HPDE6-E6E7 (cell line): ENCODE data around the gene ADNP.

Experiments used
- DNase-seq: peaks from one replicate; pipeline ENCODE4 v3.0.0; 2011; ENCODE audit warnings: missing footprints; ENCODE audit errors: extremely low spot score

Gene ADNP

DNA sequence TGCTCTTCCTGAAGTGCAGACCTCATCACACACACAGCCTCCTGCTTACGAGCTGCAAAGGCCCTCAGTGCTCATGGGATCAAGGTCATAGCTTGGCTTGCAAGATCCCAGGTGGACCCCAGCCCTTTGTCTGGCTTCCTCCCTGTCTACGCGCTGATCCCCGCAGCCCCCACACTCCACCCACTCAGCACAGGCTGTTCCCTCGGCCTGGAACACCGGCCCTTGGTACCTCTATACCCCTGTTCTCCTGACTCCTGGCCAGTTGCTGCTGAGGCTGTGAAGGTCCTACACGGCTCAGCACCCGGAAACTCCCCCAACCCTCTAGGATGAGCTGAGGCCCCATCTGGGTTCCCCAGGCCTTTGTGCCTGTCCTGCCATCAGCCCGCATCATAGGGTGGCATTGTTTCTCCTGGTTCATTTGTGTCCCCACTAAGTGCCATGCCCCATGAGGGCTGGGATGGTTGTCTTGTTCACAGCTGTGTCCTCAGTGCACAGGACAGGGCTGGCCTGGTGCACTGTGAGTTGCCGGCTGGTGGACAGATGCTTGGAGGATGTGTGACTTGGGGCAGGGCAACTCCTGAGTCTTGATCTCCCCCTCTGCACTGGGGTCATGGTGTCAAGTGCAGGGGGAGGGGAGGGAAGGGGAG is 57.0 kb downstream of the ADNP start:
- DNase-seq = no peak

DNA sequence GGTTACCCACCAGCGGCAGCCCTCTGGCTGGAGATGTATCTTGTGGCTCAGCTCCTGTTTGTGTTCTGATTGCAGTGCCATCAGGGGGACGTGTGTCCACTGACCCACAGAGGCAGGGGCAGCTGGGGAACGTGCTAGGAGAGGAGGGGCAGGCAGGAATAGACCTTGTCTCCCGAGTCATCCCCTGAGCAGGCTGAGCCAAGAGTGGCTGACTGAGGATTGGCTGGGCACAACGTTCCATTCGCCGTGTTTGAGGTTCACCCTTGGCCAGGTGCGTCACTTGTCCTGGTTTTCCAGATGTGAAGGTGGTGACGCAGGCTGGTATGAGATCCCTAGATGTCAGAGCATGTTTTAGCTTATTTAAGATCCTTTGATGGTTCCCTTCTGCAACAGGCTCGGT is 57.7 kb downstream of the ADNP start:
- no peak for DNase-seq

DNA sequence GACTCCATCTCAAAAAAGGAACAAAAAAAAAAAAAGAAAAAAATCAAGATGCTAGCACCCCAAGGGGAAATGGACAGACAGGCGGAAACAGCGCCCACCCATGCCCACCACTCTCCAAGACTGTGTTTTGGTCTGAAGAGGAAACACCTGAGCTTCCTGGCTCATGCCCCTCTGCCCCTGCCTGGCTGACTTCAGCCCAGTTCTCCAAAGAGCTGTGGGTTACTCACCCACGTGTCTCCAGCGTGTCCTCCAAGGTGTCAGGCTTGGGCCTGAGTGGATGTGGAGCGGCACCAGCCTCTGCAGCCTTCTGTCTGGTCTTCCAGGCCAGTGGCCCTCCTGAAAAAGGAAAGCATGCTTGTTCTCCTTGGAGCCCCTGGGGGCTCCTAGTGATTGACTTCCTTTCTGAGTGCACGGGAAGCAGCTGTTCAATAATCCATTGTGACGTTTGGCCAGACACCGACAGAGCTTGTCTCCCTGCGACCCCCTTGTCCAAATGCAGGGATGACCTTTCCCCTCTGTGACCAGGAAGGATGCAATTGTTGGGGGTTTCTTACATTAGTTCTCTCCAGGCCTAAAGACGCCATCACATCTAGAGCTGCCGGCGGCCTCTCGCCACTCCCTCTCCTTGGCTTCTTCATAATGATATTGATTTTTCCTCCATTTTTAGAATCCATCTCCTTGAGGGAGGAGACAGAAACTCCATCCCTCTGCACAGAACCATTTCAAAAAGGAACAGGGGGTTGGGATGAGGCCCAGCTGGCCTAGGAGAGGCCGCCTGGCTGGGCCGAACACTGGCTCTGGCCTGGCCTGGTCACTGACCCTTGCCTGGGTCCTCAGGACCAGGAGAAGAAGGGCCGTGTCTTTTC is 58.4 kb downstream of the ADNP start:
- no peak for DNase-seq

DNA sequence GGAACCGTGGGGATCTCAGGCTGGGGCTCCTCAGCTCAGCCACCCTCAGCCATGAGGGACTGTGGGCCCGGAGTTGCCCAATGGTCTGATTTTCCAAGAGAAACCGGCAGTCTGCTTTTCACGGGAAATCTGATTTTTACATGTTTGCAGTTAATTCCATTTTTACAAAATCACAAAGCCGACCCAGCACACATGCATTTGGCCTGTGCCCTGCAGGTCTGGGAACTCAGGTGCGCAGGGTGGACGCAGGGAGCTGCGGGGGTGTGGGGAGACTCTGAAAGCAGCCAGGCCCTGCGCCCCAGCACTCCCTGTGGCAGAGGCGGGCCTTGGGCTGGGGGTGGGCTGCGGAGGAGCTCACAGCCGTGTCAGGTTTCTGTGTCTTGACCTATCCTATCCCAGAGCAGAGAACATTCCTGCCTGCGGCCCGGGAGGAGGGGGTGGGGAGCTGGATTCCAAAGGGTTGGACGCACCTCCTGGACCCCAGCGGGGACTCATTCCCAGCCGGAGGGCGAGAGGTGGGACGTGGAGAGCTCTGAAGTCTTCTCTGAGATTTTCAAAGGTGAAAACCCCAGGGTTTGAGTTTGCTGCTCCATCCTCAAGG is 60.6 kb downstream of the ADNP start:
- DNase-seq = no peak

DNA sequence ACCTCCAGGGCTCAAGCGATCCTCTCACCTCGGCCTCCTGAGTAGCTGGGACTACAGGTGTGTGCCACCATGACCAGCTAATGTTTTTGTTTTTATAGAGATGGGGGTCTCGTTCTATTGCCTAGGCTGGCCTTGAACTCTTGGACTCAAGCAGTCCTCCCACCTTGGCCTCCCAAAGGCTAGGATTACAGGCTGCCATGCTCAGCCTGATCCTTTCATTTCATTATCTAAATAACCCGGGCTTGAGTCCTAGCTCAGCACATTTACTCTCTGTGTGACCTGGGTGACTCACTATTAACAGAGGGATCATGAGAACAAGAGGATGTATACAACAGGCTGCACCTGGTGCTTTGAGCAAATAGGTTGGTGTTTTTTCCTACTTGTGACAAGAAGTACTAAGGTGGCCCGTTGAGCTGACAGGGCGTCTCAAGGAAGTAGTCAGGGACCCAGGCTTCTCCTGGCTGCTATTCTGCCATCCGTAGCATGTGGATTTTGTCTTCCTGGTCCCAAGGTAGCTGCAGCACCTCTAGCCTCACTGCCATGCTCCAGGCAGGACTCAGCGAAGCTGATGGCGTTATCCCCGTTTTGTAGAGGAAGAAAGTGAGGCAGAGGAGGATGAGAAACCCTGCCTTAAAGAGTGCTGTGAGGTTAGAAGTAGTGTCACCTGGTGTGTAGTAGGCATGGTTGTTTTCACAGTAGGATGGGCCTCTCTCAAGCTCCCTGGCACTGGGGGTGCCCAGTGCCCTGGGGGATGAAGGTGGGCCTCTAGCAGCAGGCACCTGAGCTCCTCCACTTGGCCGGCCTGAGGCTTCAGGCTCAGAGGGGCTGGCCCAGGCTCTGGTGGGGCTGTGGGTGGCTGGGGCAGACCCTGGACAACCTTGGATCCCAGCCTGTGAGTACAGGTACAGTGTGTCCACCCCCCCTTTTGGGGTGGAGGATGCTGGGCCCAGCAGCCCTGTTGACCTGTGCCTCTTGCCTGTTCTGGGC is 62.4 kb downstream of the ADNP start:
- peak; percentile 91 for DNase-seq

DNA sequence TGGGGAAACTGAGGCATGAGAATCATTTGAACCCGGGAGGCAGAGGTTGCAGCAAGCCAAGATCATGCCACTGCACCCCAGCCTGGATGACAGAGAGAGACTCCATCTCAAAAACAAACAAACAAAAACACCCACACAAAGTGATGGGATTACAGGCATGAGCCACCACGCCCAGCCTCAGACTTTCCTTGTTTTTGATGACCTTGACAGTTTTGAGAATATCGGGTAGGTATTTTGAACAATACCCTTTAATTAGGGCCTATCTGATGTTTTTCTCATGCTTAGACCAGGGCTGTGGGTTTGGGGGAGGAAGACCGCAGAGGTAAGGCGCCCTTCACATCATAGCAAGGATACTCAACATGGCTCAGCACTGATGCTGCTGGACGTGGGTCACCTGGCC is 63.4 kb downstream of the ADNP start:
- no peak for DNase-seq

DNA sequence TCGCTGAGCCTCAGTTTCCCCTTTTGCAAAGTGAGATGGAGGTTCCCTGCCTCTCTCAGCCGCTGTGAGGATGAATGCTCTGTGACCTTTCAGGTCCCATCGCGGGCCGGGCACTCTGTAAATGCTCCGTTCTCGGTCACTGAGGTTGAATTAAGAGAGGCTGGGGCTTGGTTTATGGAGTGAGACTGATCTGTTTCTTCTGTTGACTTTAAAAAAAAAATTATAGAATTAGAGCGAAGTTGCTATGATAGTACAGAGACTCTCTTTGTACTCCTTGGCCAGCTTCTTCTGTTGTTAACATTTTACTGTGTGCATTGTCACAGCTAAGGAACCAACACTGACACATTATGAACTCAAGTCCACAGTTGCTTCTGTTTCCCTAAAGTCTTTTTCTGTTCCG is 64.4 kb downstream of the ADNP start:
- DNase-seq = no peak

DNA sequence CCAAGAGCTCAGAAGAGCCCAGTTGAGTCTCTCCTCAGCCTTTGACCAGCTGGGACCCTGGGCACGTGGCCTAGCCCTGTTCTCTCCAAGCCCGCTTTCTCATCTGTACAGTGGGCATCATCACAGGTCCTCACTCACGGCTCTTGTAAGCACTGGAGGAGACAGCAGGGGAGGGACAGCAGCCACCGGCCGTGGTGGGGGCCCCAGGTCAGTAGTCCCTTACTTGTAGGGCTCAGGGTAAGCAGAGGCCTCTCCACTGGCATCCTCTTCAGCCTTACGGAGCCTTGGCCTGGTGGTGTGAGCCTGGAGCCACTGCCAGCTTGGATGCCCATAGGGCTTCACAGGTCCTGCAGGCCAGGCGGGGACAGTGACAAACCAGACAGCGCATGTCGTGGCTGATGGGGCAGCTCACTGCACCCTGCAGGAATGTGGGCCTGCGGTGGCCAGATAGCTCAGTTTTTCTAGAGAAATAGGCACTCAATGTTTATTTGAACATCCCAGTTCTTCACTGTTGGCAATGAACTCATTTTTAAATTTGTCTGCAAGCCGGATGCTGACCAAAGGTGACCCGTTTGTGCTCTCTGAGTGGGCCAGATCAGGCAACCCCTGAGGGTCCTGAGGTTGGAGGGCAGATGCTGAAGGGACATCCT is 65.1 kb downstream of the ADNP start:
- no peak for DNase-seq

DNA sequence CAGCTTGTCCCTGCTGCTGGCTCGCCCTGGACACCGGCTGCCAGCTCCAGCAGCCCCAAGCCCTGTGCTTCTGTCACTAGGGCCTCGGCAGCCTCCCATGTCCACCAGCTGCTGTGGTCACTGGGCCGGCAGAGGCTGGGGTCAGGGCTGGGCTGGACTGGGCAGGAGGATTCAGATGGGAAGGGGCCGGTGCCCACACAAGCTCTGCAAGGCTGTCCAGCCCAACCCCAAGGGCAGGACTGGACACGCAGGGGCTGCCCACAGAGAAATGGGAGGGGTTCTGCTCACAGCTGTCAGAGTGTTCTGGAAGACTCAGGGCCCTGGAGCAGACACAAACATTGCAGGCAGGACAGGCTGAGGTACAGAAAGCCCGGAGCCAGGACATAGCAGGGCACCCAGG is 65.6 kb downstream of the ADNP start:
- peak; percentile 83 for DNase-seq

DNA sequence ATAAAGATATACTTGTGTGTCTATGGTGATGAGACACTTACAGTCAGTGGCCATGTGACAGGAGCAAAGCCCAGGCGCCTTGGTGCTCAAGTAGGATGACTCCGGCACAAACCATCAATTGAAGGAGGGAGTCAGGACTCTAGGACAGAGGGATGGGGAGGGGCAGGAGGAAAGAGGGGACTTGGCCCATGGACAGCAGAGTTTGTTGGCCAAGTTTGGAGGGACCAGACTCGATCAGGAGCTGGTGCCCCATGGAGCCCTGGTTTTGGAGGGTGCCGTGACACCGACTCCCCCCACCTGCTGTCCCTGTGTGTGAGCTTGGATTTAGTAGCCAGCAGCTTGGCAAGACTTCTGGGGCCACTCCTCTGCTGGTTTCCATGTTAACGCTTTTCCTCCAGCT is 66.1 kb downstream of the ADNP start:
- no peak for DNase-seq

DNA sequence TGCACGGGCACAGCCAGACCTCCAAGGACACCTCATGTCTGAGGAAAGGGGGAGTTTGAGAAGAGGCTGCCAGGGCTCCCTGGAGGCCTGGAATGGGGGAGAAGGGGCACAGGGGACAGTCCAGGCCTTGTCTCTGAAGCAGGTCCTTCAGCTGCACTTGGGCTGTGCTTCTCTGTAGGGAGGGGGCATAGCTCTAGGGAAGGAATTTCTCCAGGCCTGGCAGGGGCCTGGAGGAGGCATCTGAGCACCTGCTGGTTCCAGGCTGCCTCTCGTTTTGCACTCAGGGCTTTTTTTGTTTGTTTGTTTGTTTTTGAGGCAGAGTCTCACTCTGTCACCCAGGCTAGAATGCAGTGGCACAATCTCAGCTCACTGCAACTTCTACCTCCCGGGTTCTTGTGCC is 68.7 kb downstream of the ADNP start:
- no peak for DNase-seq

DNA sequence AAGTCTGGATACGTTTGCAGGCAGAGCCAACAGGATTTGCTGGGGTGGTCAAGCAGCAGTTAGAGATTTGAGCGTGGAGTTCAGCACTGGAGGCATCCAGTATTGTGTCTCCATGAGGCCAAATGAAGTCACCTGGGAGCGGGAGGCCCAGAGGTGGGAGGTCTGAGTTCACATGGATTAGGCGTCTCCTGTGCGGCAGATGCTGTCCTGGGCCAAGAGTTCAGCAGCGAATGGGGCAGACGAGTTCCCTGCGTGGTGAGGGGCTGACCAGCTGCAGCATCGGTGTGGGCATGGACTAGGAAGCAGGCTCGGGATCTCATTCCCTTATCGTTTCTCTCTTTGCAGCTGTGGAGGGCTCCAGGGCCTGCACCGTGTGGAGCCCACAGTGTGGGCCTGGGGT is 70.2 kb downstream of the ADNP start:
- no peak for DNase-seq

DNA sequence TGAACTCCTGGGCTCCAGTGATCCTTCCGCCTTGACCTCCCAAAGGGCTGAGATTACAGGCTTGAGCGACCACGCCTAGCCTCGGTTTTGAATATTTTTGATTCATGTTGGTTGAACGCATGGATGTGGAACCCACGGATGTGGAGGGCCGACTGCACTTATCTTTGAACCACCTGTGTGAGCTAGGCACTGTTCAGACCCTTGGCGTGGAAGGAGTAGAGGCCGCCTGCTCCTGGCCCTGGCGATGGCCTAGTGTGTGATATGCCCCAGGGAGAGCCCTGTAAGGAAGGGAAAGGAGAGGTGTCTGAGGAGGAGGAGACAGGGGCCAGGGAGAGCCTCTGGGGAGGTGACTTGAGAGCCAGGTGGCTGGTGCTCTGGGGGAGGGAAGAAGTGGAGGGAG is 72.1 kb downstream of the ADNP start:
- DNase-seq = no peak

DNA sequence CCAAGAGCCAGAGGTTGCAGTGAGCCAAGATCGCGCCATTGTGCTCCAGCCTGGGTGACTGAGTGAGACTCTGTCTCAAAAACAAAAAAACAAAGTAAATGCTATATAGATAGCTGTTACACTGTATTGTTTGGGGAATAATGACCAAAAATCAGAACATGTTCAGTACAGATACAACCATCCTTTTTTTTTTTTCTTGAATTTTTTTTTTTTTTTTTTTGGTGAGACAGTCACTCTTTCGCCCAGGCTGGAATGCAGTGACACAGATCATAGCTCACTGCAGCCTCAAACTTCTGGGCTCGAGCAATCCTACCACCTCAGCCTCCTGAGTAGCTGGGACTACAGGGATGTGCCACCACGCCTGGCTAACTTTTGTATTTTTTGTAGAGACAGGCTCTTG is 72.7 kb downstream of the ADNP start:
- no peak for DNase-seq

DNA sequence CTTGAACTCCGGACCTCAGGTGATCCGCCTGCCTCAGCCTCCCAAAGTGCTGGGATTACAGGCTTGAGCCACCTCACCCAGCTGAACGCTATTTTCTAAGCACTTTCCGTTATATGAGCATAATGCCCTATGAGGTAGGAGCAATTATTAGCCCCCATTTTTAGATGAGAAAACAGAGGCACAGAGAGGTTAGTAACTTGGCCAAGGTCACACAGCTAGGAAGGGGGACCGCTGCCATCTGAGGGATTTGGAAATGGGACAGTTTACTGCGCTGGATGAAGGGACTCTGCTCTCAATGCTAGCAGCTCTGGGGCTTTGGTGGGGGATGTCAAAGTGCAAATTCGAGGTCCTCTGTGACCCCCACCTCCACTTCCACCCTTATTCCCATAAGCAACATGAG is 73.9 kb downstream of the ADNP start:
- DNase-seq = no peak

DNA sequence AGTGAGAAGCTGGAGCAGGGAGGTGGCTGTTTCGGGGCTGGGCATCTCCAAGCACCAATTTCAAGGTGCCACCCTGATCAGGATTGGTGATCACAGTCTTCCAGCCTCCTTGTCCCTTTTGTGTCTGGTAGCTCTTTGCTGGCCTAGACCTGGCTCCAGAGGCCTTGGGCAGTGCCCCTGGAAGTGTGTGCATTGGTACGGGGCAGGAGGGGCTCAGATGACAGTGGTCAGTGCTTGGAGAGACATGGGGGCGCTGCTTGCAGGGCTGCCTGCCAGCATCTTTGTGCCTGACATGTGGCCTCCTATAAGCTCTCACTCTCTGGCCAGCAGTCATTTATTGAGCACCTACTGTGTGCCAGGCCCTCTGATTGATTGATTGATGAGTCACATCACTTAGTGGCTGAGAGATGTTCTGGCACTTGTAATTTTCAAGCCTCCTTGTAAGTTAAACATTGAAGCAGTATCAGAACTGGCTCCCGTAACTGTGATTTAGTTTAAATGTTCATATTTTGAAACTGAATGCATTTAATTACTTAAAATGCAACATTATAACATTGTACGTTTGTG is 74.7 kb downstream of the ADNP start:
- DNase-seq = no peak

DNA sequence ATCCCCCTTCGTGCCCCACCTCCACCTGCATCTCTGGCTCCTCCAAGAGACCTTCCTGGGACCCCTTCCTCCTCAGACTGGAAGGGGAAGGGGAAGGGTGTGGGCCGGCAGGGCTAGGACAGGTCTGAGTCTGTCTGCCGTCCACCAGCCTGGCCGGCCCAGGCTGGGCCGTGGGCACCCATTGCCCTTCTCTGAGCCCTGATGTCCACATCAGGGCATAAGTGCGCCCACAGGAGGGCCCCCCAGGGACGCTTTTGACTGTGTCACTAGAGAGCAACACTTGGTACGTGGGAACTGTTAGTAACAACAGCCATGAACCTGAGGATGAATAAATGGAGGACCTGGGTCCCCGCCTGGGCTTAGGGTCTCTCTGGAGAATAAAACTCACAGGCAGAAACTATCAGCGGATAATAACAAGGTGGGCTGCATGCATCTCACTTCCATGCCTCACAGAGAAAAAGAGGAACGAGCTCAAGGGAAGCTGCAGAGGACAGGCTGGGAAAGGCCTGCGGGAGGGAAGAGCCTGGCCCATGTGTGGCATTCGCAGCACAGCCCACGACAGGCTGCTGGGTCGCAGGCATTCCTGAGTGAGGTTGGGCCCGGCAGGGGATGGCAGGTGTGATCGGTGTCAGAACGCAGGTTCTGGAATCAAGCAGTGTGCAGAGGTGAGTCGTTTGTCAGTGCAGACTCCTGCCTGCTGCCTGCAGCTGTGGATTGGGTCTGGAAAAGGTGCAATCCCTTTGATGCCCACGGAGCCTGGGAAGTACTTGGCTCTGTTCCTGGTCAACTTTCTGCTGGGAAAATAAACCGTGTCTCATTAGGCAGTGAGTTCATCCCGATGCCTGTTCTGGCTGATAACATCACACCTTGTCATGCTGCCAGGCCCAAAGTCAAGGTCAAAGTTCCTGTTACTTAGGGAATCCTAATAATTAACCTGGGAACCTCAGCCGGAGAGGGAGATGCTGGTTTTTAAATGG is 75.5 kb downstream of the ADNP start:
- no peak for DNase-seq

DNA sequence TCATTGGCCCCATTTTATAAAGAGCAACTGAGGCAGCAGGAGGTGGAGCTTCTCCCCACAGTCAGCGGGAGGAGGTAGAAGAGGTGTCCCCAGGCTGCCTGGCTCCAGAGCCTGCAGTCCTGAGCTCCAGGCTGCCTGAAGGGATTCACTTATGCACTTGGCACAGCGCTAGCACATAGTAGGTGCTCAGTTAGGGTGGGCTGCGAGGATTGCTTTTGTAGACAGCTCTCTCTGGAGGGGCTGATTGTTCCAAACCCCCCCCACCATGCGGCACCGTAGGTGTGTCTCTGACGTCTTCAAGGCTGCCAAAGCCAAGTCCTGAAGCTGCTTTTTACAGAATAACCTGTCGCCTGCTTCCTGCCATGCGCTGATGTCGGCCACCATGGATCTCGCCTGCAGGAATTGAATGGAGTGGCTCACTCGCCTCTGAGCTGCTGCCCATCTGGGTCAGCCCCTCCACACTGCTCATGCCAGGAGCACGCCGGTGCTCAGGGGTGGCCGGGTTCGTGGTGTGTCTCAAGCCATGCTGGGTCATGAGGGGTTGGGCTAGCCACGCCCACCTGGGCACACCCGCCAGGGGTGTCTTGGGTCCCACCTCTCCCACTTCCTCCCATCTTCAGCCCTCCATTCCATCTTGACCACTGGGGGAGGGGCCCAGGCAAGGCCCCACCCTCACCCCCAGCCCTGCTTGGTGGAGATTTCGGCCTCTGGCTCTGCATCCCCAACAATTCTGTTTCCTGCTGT is 76.6 kb downstream of the ADNP start:
- DNase-seq = no peak

DNA sequence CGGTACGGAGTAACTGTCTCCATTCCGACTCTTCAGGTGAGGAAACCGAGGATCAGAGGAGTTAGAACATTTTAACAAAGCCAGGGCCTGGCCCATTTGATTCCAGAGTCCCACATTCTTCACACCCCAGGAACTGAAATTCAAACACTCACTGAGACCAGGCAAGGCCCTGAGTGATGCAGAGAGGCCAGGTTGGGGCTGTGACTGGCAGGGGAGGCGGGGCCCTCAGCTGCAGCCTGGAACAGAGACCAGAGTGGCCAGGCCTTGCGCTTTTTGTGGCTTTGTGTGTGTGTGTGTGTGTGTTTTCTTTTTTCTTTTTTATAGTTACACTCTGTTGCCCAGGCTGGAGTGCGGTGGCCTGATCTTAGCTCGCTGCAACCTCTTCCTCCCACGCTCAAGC is 79.2 kb downstream of the ADNP start:
- DNase-seq = no peak
